Thyroid gland (tissue), 4 donors: ENCODE data around the gene UBXN10. TPM values are rescaled to one million over a fixed set of nuclear protein-coding genes. Genes with fewer than 3 reads are reported as not detected.

Experiments
- DNase-seq, 2 donors: peaks; one replicate each; pipeline ENCODE4 v3.0.0-alpha.2; 2019
- H3K27ac ChIP-seq, 3 donors: fragments of 200-600 bp; sonication (generic); 1 replicate in 2 of 3; 2 replicates in 1 of 3; pipeline ENCODE4 v1.5.1; 2016 to 2019; ENCODE audit warnings: mild to moderate bottlenecking in 1 of 3, moderate library complexity in 1 of 3
- H3K27me3 ChIP-seq: fragments of 200-600 bp; sonication (generic); one replicate; pipeline ENCODE4 v1.5.1; 2019
- H3K36me3 ChIP-seq, 2 donors: fragments of 200-600 bp; sonication (generic); one replicate each; pipeline ENCODE4 v1.5.1; 2016 to 2019
- H3K4me1 ChIP-seq, 2 donors: fragments of 200-600 bp; sonication (generic); one replicate each; pipeline ENCODE4 v1.5.1; 2017 to 2019
- H3K4me3 ChIP-seq, 3 donors: fragments of 200-600 bp; sonication (generic); replicated peaks in 1 of 3; 1 replicate in 2 of 3; 2 replicates in 1 of 3; pipeline ENCODE4 v1.5.1; 2016; ENCODE audit warnings: mild to moderate bottlenecking in 1 of 3
- H3K9me3 ChIP-seq: fragments of 200-600 bp; sonication (generic); one replicate; pipeline ENCODE4 v1.5.1; 2017
- POLR2A ChIP-seq, 2 donors: fragments of 450-650 bp; IDR thresholded peaks; one replicate each; pipeline ENCODE4 v1.6.1; 2017; ENCODE audit warnings: antibody characterized with exemption in 2 of 2, mild to moderate bottlenecking in 2 of 2, moderate library complexity in 1 of 2
- WGBS, 2 donors: methylation state at CpG; one replicate each; pipeline ENCODE4 v1.1.5; 2017; 5-methylcytosine and 5-hydroxymethylcytosine counted together
- intact Hi-C: fragments of 100-400 bp; cut with DNase I; formaldehyde crosslinking; loops from one replicate; pipeline ENCODE4 v1.15.1; 2023
- total RNA-seq, 4 donors: library from RNA; depleted of rRNA; stranded (reverse); fragments of >200 nt; gene quantifications; one replicate each; pipeline ENCODE4 v1.2.3, GENCODE V29; 2016
- TF ChIP-seq, protein P1 (sequence below), 6 experiments: fragments of 200-600 bp in 3 of 6; fragments of 450-650 bp in 3 of 6; sonication (generic) in 3 of 6; IDR thresholded peaks; one replicate each; pipeline ENCODE4 v1.5.1; 2016 to 2019; ENCODE audit warnings: antibody characterized with exemption in 6 of 6, mild to moderate bottlenecking in 2 of 6, inconsistent platforms in 1 of 6, moderate library complexity in 1 of 6

The UBXN10 gene, protein sequence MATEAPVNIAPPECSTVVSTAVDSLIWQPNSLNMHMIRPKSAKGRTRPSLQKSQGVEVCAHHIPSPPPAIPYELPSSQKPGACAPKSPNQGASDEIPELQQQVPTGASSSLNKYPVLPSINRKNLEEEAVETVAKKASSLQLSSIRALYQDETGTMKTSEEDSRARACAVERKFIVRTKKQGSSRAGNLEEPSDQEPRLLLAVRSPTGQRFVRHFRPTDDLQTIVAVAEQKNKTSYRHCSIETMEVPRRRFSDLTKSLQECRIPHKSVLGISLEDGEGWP
- total RNA-seq, result 10 to 100 TPM in 1 of 4 donors, 1 to 10 TPM in 3; 4.8 to 10.9 (median 6.4) TPM

DNA sequence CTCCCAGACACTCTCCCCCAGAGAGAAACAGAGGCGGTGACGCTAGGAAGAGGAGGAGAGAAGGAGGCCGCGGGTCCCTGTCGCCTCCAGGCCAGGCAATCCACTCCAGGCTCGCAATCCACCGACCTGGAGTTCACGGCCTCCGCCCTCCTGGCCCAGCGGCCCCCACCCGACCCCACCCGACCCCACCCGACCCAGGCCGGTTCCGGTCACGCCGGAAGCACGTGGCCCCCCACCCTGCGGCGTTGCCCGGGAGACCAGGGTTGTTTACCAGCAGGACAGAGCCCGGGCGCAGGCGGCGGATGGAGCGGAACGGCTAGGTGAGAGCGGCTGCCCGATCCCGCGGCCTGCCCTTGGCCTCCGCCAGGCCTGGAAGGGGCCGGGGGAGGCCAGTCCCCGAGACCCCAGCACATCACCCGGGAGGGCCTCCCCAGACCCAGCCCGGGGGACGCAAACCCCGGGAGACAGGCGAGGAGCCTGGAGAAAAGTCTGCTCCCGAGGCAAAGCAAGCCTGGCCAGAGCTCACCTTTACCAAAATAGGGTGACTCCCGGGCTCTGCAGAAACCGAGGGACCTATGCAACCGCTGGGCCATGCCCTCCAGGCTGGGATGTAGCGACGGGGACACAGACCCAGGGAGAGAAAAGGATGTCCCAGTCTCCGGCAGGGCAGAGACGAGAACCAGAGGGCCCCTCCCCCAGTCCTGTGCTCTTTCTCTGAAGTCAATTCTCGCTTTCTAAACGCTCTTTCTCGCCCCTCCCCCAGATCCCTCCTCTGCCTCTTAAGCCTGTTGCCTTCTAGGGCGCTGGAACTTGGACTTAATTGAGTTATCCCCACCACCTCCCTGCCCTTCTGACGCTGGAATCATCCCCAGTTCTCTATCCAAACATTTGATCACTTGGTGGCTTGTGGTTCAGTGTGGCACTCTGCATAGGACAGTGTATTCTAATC lies at the start of gene UBXN10, which contains the start of gene PLA2G2C:
Gene UBXN10, plus strand, starts transcription at position 263 of the 949 bp plus-strand sequence. CDS start 4,466 bp downstream, outside the sequence.
Gene PLA2G2C, minus strand, starts transcription at position 685 of the 949 bp plus-strand sequence. CDS start 9,155 bp downstream, outside the sequence.
- DNase-seq, result peak; percentile 76 to 85
- TF ChIP-seq POLR2A (IDR thresholded peaks at IDR 0.05), result no peak
- TF ChIP-seq, protein P1, sequence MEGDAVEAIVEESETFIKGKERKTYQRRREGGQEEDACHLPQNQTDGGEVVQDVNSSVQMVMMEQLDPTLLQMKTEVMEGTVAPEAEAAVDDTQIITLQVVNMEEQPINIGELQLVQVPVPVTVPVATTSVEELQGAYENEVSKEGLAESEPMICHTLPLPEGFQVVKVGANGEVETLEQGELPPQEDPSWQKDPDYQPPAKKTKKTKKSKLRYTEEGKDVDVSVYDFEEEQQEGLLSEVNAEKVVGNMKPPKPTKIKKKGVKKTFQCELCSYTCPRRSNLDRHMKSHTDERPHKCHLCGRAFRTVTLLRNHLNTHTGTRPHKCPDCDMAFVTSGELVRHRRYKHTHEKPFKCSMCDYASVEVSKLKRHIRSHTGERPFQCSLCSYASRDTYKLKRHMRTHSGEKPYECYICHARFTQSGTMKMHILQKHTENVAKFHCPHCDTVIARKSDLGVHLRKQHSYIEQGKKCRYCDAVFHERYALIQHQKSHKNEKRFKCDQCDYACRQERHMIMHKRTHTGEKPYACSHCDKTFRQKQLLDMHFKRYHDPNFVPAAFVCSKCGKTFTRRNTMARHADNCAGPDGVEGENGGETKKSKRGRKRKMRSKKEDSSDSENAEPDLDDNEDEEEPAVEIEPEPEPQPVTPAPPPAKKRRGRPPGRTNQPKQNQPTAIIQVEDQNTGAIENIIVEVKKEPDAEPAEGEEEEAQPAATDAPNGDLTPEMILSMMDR (IDR thresholded peaks at IDR 0.05), result no peak
- intact Hi-C loops, result no loop called here
- Histone ChIP-seq H3K36me3 (no peaks in the 10 kb centered on the region), H3K4me3 (peak within 1 kb of the TSS in 2 of 3 donors; percentile 2 to 41), H3K27me3 (no peaks in the 10 kb centered on the region), H3K9me3 (no peaks in the 10 kb centered on the region), H3K27ac (peak within 1 kb of the TSS; percentile 56 to 75 (median 58)), H3K4me1 (peaks cover 18 to 26% of the 10 kb centered on the region in 2 donors)
- 2 to 5% methylated on average over 21 to 33 of the region's 52 CpGs for WGBS, 2 donors

DNA sequence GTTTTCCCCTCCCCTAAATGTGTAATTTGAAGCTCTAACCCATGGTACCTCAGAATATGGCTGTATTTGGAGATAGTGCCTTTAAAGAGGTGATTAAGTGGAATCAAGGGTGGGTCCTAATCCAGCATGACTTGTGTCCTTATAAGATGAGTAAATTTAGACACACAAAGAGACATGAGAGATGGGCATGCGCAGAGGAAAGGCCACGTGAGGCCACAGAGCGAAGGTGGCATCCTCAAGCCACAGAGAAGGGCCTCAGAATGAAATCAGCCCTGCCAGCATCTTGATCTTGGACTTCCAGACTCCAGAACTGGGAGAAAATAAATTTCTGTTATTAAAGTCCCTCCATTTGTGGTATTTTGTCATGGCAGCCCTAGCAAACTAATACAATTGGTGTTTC lies 49.6 kb upstream of the UBXN10 start:
- Histone ChIP-seq H3K4me3 (no peak overlapping the region), H3K9me3 (no peaks in the 10 kb centered on the region), H3K36me3 (no peaks in the 10 kb centered on the region), H3K27ac (no peak overlapping the region), H3K4me1 (no peaks in the 10 kb centered on the region), H3K27me3 (no peaks in the 10 kb centered on the region)
- intact Hi-C loops, result no loop called here
- TF ChIP-seq, protein P1 (IDR thresholded peaks at IDR 0.05), result no peak
- TF ChIP-seq POLR2A (IDR thresholded peaks at IDR 0.05), result no peak
- DNase-seq, result no peak
- 91 to 98% methylated on average over 3 of the region's 3 CpGs for WGBS, 2 donors

DNA sequence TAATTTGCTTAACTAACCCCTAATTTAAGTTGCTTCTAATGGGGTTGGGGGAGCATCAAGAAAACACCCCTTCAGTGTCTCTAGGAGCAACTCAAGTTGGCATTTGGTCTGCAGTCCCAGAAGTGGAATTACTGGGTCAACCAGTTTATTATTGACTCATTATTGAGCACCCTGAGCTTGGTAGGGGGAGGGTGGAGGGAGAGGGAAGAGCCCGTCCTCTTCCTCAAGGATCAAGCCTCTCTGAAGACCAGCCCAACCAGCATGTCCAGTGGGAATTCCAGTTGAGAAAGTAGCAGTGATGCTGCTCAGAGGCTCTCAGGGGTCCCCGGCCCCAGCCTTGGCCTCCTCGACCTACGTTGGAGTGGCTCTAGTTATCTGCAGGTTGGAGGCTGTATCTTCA lies 48.8 kb upstream of the UBXN10 start:
- WGBS, 2 donors, result 63 to 73% methylated on average over 3 to 4 of the region's 4 CpGs
- H3K4me1 ChIP-seq, result no peaks in the 10 kb centered on the region
- H3K27me3 ChIP-seq, result no peaks in the 10 kb centered on the region
- no peak overlapping the region for H3K4me3 ChIP-seq
- no peak for DNase-seq
- H3K9me3 ChIP-seq, result no peaks in the 10 kb centered on the region
- intact Hi-C loops, result no loop called here
- TF ChIP-seq POLR2A (IDR thresholded peaks at IDR 0.05), result no peak
- TF ChIP-seq, protein P1 (IDR thresholded peaks at IDR 0.05), result no peak
- H3K27ac ChIP-seq, result no peak overlapping the region
- no peaks in the 10 kb centered on the region for H3K36me3 ChIP-seq

DNA sequence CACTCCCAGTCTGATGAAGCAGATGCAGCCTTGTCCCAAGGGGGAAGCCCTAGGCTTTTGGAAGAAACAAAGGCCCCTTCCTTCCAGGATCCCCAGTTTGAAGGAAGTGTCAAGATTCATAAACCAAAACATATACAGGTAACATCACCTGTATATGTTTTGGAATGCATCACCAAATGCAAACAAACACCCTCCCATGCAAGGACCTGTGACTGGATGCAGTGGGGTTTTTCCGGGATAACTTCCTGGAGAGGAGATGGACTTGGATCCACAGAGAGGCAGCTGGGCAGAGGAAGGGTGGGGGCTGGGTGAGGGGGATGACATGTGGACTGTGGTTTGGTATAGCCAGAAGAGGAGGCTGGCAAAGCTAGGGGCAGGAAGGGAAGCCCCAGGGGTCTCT lies 48.3 kb upstream of the UBXN10 start:
- Histone ChIP-seq H3K4me1 (no peaks in the 10 kb centered on the region), H3K27me3 (no peaks in the 10 kb centered on the region), H3K27ac (no peak overlapping the region), H3K9me3 (no peaks in the 10 kb centered on the region), H3K4me3 (no peak overlapping the region), H3K36me3 (no peaks in the 10 kb centered on the region)
- intact Hi-C loops, result no loop called here
- WGBS, 2 donors, result 82 to 95% methylated on average over 1 of the region's 1 CpG
- no peak for DNase-seq
- TF ChIP-seq POLR2A (IDR thresholded peaks at IDR 0.05), result no peak
- TF ChIP-seq, protein P1 (IDR thresholded peaks at IDR 0.05), result no peak
